ENCODE measurements around the gene RGS7.
"Not testable (repeated sequence)": the region's sequence is repeated elsewhere in the genome, so short reads cannot be mapped to it uniquely, and the experiment has no call there.

Gene RGS7

DNA sequence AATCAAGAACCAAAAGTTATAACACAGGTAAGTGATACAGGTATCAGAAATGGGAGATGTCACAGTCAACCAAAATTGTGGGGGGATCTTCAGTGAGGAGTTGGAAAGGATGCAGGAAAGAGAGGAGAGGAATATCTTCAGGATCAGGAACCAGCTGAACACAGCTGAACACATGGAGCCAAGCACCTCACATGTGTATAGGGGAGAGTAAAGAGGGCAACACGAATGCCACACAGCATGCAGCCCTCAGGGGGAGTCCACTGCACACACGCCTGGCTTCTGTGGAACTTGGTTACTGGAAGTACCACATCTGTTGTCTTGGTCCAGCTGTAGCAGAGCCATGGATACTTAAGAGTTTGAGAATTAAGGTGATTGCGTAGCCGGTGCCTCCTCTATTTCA lies 218.8 kb downstream of the RGS7 start:
- DNase-seq (ENCODE audit: low read depth), result no peak

DNA sequence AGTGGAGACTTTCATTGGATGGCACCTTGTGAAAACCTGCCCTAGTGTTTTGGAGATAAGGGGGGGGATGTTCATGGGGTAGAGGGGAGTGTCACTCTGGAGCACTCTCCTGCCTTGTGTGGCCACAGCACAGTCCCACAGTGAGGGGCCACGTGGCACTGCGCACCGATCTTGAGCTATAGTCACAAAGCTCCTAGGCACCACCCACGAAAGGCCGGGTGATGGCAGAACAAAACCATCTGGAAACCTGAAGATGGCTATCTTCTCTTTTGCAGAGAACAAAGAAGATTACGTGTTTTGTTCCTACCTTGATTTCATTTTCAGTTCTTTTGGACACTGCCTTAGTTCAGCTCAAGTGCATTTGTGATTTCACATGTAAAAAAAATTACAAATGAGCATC lies 220.6 kb downstream of the RGS7 start:
- no peak for DNase-seq (ENCODE audit: low read depth)

DNA sequence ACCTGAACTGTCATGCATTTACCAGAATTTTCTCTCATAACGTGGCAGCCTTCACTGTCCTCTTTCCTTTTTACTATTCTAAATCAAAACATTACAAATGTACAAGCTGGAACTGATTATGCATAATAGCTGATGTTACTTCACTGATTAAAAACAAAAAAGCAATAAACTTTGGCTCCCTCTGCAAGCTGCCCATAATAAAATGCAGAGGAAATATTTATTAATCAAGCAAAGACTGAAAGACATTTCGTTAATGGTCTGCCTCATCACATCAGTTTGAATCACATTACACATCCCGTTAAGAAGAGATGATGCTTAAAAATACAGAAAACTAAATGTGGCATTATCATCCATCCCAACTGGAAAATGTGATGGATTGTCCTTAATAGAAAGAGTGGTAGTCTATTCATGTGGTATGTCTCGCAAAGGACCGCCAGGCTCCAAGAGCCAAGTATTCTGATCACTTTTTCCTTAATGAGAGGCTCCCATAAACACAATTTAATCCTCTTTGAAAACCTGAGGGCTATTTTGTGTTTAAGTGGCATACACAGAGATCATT lies 225.3 kb downstream of the RGS7 start:
- DNase-seq (ENCODE audit: low read depth), result no peak

DNA sequence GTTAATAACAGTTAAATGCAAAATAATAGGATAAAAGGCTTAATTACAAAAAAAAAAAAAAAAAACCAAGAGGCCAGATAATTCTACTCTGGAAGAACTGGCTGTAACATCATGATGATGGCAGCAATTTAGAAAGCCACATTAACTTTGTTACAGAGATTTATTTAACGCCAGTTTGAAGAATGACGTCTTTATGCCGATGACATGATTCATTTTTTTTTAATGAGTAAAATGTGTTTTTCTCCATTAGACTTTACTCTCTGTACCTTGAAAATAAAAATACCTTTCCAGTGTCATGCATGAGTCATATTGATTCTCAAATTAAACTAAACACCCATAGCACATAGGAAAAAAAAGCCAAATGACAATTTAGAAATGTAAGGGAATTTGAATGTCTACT lies 226.1 kb downstream of the RGS7 start:
- DNase-seq (ENCODE audit: low read depth), result no peak

DNA sequence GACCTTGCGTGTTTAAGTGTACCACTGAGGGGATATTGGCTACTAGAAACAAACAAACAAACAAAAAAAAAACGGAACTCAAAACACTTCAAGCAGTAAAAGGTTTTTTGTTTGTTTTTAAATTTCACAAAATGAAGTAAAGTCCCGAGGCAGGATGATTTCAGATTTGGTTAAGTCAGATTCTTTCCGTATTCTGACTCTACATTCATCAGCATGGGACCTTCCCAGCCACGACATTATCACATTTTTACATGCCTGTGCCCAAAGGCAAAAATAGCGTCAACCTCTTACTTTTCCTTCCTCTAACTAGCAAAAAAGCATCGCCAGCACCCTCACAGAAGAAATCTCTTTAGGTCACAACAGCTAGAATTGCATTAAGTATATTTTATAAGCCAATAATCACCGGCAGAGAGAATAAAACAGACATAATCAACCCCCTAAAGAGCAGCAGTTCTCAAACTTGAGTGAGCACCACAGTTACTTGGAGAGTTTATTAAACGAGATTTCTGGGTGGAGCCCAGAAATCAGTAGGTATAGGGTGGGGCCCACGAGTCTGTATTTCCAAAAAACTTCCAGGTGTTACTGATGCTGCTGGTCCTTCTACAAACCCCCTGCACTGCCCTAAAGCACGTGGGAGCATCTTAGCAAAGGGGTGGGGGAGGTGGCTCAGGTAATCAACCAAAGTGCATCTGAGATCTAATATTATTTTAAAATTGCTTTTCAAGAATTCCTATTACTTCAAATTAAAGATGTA lies 227.6 kb downstream of the RGS7 start:
- DNase-seq (ENCODE audit: low read depth), result no peak

DNA sequence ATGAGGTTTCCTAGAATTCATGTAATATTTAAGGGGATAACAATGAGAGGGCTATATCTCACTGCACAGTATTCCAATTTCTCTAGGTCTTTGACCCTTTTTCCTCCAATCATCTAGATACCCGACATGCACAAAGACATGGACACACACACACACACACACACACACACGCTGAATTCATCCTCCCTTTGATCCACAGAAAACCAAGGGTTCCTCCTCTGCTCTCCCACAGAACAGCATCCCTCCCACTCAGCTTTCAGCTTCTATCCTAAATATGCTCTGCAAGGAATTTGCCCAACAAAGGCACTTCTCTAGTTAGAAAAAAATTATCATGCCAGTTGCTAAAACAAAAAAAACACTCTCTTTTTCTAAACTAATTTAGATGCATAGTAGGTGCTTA lies 231.7 kb downstream of the RGS7 start:
- no peak for DNase-seq (ENCODE audit: low read depth)

DNA sequence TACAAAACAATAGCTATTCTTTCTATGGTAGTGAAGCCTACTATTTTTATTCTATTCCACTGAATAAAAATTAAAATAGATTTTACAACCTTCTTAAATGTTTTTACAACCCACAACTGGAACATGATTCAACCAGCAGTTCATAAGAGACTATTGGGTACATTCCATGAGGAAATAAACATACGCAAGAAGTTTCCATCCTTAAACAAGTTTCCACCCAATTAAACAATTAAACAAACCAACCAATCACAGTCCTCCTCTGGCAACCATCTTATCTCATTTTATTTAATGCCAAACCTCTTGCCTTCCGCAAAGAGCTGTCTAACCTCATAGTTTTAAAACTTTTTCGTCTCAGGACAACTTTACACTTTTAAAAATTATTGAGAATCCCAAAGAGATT lies 239.0 kb downstream of the RGS7 start:
- DNase-seq (ENCODE audit: low read depth), result no peak

DNA sequence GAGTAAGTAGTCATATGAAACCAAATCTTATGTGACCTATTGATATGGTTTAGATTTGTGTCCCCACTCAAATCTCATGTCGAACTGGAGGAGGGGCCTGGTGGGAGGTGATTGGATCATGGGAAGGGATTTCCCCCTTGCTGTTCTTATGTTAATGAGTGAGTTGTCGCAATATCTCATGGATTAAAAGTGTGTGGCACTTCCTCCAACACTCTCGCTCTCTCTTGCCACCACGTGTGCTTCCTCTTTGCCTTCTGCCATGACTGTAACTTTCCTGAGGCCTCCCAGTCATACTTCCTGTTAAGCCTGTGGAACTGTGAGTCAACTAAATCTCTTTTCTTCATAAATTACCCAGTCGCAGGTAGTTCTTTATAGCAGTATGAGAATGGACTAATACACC lies 241.2 kb downstream of the RGS7 start:
- DNase-seq (ENCODE audit: low read depth), result no peak

DNA sequence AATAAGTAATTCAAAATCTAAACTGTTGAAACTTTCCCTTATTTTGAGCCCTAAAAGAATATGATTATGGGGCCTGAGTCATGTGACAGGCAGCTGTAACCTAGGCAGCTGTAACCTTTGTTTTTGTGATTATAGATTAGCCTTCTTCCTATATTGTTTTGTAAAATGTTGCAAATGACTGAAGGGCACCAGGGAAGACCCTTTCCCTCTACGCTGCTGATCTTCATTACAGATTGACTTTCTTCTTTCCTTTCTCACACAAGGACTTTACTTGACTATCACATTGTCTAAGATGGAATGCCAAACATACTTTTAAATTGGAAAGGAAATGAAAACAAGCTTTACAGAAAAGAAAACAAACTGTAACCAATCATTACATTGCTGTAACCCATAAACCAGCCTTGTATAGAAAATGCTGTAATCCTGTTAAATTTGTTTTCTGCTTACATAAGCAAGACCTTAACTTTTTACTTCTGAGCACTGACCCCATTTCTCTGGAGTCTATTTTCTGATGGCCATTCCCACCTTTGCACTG lies 242.2 kb downstream of the RGS7 start:
- DNase-seq (ENCODE audit: low read depth), result no peak

DNA sequence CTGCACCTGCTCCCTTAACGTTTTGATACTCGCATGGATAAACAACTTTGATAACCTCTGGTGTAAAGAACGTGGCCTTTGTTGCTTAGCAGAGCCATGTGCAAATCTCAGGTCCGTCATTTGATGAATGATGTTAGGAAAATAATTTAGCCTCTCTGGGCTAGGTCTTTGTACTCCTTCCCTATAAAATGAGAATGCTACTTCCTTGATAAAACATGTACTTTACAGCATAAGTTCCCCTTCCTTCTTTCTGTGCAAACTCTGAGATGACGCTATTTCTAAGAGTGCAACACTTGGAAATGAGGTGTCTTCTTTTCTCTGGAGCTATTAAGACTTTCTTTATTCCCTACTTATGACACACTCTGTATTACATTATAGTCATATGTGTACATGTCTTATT lies 243.4 kb downstream of the RGS7 start:
- DNase-seq (ENCODE audit: low read depth), result no peak

DNA sequence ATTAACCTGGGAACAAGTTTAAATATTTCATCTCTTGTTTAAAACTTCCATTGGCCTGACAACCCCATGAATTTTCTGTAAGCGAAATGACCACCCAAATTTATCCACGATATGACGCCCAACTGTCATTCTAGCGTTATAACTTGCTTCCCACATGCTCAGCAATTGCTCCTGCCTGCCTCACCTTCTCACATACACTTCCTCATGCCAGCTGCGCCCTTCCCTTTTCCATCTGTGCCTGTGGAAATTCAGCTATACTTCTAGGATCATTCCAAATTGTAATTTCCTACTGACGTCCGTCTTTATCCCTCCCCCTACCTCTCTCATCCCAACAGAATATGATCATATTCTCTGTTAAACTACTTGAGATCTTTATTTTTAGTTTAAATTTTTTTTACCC lies 248.0 kb downstream of the RGS7 start:
- no peak for DNase-seq (ENCODE audit: low read depth)

DNA sequence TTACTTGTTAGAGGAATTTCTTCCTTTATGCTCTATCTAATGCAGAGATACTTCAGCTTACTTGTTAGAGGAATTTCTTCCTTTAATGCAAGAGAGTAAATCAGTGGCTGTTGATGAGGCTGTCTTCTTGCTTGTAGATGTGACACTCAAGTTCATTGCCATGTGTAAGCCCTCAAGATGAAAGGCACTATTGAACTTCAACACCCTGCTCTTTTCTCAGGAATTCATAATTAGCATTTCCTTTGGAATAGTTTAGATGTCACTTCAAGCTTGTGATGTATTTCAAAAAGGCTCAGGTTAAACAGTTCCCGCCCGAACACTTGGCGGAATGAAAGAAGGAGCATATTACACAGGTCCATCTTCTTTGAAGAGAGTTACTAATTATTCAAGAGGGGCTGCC lies 251.9 kb downstream of the RGS7 start:
- DNase-seq (ENCODE audit: low read depth), result no peak

DNA sequence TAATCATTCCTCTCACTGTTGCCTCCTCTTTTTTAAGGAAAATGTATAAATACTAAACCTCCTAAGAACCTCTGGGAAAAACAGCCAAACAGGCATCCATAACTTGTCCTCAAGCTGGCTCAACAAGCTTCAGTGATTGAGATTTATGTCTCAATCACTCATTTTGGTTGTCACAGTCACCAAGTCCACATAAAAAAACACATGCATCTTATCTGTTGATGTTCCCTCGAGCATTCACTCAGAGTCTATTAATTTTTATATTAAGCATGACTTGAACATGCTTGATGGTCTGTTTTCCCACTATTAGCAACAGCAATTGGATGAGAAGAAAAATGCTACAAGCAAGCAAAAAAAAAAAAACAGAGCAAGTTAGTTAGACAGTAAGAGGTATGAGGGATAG lies 254.3 kb downstream of the RGS7 start:
- DNase-seq (ENCODE audit: low read depth), result no peak

DNA sequence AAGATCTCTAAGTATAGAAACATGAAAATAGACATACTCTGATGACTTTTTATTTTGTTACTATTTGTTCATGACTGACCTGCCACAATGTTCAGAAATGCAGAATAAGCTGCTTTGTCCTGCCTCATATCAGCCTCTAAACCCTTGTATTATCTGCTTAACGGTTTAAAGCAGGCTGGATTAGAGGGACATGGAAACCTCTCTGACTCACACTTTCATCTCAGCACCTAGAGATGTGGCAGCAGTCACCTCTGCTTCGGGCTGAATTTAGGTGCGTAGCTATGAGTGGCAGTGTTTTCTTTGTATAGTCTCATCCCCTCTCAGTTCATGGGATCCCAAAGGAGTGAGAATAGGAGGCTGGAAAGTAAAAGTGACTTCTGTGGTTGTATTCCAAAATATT lies 255.4 kb downstream of the RGS7 start:
- no peak for DNase-seq (ENCODE audit: low read depth)

DNA sequence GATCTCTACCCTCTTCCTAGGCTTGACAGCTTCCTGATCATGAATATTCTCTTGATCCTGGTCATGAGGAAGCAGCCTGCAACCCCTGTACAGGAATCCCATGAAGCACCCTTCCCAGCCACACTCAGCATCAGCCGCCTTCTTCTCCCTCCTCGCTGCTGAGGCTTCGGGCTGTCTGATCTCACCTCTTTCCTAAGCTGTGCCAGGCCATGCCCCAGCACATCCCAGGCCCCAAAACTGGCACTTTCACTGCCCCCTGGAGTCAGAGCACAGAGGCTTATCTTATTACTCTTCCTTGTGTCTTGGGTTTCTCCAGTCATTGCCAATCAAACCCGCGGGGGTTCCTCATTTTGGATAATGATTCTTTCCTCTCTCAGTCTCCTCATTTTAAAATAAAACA lies 259.5 kb downstream of the RGS7 start:
- no peak for DNase-seq (ENCODE audit: low read depth)

DNA sequence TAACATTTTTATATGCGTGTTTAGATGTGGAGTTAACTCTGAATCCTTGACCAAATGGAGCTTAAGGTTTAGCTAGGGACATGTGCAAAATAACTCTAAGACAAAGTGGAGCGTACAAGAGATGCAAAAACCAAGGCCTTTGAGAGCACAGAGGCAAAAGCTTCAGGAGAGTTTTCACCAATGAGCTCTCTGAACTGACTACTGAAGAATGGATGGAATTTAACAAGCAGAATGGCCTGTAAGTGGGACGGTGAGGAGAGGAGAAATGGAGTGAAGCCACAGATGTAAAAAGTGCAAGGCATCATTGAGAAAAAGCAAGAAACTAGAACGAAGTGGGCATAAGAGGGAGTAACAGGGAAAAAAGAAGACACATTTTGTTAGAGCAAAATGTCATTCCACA lies 260.0 kb downstream of the RGS7 start:
- DNase-seq (ENCODE audit: low read depth), result no peak

DNA sequence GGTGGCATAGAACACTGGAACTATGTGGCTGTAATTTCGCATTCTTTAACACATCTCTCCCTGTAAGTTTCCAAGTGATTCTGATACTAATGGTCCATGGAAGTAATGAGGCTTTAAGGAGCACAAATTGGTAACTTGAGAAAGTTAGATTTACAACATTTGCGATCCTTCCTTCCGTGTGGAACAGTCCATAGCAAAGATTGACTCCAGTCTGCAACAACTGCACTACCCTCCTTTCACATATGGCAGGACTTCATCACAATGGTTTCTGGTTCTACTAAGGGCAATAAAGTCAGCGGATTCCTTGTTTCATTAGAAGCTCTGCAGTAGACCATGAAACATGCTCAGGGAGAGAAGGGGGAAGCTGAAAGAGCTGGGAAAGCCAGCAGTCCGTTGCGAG lies 261.2 kb downstream of the RGS7 start:
- no peak for DNase-seq (ENCODE audit: low read depth)

DNA sequence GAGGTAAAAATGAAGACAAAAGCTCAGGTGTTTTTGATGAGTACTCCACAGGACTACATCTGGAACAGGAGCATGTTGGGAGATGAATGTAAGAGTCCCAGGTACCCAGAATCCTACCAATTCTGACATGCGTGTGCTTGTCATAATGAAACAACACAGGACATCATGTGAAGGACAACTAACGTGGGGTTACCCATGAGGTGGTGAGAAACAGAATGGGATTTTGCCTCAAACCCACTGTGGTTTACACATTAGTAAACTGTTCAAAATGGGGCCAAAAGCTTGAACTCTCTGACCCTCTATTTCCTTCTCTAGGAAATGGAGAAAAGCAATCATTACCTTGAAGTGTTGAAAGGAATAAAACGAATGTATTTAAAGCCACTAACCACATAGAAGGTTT lies 266.2 kb downstream of the RGS7 start:
- DNase-seq (ENCODE audit: low read depth), result no peak

DNA sequence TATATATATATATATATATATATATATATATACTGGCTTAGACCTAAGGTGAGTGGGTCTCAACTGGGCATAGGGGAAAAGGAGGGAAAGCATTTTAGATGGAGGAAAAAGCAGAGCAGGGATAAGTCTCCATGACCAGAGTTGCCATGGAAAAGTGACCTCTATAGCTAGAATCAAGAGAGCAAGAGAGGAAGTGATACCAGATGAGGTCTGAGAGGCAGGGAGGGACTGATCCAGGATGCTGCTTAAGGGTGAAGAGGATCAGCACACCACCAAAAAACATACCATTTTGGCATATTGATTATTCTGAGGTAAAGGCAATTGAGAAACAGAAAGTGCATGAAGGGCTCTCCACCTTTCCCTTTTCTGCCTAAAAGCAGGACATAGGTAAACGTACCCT lies 267.9 kb downstream of the RGS7 start:
- not testable (repeated sequence) for DNase-seq (ENCODE audit: low read depth)

DNA sequence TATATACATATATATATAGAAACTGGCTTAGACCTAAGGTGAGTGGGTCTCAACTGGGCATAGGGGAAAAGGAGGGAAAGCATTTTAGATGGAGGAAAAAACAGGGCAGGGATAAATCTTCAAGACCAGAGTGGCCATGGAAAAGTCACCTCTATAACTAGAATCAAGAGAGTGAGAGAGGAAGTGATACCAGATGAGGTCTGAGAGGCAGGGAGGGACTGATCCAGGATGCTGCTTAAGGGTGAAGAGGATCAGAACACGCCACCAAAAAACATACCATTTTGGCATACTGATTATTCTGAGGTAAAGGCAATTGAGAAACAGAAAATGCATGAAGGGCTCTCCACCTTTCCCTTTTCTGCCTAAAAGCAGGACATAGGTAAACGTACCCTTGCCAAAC lies 268.9 kb downstream of the RGS7 start:
- not testable (repeated sequence) for DNase-seq (ENCODE audit: low read depth)

DNA sequence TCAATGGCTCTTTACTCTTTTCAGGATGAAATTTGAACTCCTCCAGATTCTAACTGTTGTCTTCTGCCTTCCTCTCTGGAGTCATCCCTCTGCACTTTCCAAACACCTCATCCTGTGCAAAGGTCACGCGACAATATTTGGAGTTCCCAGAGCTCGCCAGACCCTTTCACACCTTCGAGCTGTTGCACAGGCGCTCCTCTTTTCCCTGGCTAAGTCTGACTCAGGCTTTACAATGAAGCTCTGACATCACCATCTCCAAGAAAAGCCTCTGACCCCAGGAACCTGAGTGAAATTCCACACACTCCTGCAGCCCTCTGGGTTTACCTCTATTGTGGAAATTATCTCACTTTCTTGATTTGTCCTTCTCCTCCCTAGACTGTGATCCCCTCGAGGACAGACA lies 270.3 kb downstream of the RGS7 start:
- no peak for DNase-seq (ENCODE audit: low read depth)

DNA sequence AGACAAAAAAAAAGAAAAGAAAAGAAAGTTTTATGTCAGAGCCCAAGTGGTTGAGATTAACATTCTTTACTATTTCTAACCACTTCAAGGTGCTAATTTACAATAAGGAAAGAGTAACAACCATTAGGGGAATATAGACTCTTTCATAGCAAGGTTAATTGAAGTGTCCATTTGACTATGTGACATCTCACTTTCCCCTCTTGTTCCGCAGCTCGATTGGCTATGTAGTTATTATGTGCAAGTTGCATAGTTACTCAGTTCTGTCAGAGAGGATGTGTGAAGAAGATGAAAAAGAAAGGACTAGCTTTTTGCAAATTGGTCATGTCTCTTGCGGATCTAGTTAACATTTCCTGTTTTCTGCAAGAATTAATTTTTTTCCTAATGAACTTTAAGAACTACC lies 273.7 kb downstream of the RGS7 start:
- DNase-seq (ENCODE audit: low read depth), result no peak

DNA sequence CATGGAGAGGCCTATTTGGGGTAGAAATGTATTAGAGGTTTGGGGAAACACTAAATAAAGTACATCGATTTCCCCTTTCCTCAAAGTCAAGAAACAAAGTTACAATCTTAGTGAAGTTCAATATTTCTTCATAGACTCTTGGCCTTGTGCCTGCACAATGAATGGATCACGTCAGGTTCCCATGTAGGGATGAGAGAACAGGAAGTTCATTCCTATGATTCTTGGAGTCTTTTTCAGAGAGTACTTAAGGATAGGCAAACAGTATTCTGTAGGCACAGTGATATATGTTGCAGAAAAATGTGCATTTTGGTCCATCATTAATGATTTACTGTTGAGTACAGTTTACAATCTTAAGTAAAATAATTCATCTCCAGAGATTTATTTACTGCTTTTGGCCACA lies 275.5 kb downstream of the RGS7 start:
- DNase-seq (ENCODE audit: low read depth), result peak; percentile 52

DNA sequence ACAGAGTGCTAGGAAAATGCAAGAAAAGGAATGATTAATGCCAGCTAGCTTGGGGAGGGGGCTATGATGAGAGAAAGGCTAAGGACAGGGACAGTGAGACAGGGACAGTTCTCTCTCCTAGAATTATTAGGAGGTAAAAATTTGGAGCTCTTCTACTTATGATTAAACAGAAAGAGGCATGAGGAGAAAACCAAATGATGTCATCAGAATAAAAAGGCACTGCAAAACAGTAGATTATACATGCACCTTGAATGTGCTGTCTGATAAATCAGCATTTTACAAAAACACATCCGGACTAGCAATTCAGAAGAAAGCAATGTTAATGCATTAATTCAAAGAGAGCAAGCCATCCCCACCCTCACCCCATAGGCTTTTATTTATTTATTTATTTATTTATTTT lies 277.5 kb downstream of the RGS7 start:
- DNase-seq (ENCODE audit: low read depth), result no peak

Measured in HS-5 (cell line).